ENCODE results near the gene TTC3.
"Not testable (repeated sequence)": the region's sequence is repeated elsewhere in the genome, so short reads cannot be mapped to it uniquely, and the experiment has no call there.

The TTC3 gene

GRCh38 chr21:37208741-37209225 is 135.7 kb downstream of the TTC3 start:
- no peaks in the 10 kb centered on the region; the same call in 1 of the 2 replicates for H3K36me3 ChIP-seq (ENCODE audit: insufficient read depth, low read length)
- no peak overlapping the region for H3K9ac ChIP-seq (ENCODE audit: low read depth, low read length)
- no peaks in the 10 kb centered on the region; the same call in 1 of the 2 replicates for H3K4me1 ChIP-seq (ENCODE audit: insufficient read depth, low read length)
- H3K9me3 ChIP-seq (ENCODE audit: control insufficient read depth, insufficient read depth, low read length): peaks cover 2% of the 10 kb centered on the region; the same call in 1 of the 2 replicates

GRCh38 chr21:37210130-37210529 is 137.1 kb downstream of the TTC3 start:
- Histone ChIP-seq H3K9me3 (ENCODE audit: control insufficient read depth, insufficient read depth, low read length) (peaks cover 2% of the 10 kb centered on the region; the same call in 1 of the 2 replicates), H3K36me3 (ENCODE audit: insufficient read depth, low read length) (no peaks in the 10 kb centered on the region; the same call in 1 of the 2 replicates), H3K4me1 (ENCODE audit: insufficient read depth, low read length) (no peaks in the 10 kb centered on the region; the same call in 1 of the 2 replicates), H3K9ac (ENCODE audit: low read depth, low read length) (no peak overlapping the region)

DNA sequence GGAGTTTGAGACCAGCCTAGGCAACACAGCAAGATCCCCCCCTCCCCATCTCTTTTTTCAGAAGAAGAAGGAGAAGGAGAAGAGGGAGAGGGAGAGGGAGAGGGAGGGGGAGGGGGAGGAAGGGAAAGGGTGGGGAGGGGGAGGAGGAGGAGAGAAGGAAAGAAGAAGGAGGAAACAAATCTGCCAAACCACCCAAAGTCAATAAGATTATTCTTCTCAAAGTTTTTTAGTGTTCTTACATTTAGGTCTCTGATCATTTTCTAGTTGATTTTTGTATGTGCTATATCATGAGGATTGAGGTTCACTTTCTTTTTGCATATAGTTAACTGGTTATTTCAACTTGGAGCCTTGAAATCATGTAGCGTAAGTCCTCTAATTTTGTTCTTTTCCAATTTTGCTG is 137.7 kb downstream of the TTC3 start:
- H3K9ac ChIP-seq (ENCODE audit: low read depth, low read length): no peak overlapping the region
- no peaks in the 10 kb centered on the region; the same call in 1 of the 2 replicates for H3K4me1 ChIP-seq (ENCODE audit: insufficient read depth, low read length)
- H3K9me3 ChIP-seq (ENCODE audit: control insufficient read depth, insufficient read depth, low read length): peaks cover 2% of the 10 kb centered on the region; the same call in 1 of the 2 replicates
- no peaks in the 10 kb centered on the region; the same call in 1 of the 2 replicates for H3K36me3 ChIP-seq (ENCODE audit: insufficient read depth, low read length)

DNA sequence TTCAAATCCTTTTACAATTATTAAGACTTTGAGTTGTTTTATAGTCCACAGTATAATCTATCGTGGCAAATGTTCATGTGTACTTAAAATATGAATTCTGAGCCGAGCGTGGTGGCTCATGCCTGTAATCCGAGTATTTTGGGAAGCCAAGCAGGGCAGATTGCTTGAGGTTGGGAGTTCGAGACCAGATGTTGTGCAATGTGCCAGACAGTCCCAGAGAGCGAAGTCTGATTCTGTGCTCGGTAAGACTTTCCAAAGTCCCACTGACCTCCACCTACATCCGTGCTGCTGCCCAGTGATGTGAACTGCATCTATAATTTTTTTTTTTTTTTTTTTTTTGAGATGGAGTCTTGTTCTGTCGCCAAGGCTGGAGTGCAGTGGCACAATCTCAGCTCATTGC is 141.9 kb downstream of the TTC3 start:
- Histone ChIP-seq H3K9me3 (ENCODE audit: control insufficient read depth, insufficient read depth, low read length) (peaks cover 2% of the 10 kb centered on the region; the same call in 1 of the 2 replicates), H3K9ac (ENCODE audit: low read depth, low read length) (no peak overlapping the region), H3K4me1 (ENCODE audit: insufficient read depth, low read length) (no peaks in the 10 kb centered on the region), H3K36me3 (ENCODE audit: insufficient read depth, low read length) (no peaks in the 10 kb centered on the region; the same call in 1 of the 2 replicates)

DNA sequence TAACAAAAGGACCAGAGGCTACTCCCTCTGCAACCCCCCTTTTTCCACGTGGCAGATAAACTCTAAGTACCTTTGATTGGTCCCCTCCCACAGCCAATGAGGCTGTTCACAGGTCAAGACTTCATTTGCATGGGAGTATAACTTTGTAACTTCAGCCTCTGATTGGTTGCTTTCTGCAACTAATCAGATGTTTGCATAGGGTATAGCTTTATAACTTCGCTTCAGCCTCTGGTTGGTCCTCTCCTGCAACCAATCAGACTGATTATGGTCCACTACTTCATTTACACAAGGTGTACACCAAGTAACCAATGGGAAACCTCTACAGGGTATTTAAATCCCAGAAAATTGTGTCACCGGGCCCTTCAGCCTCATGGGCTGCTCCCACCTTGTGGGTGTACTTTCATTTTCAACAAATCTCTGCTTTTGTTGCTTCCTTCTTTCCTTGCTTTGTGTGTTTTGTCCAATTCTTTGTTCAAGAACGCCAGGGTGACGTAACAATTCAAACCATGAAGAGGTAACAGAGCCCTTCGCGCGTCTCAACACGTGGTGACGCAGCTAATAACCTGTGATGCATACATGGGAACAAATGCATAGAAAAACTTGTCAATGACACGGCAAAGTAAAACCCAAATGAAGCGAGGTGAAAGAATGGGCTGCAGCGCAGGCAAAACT is 146.8 kb downstream of the TTC3 start:
- Histone ChIP-seq H3K4me1 (ENCODE audit: insufficient read depth, low read length) (no peaks in the 10 kb centered on the region), H3K9ac (ENCODE audit: low read depth, low read length) (peak overlapping the region; percentile 50; the same call in 1 of the 2 replicates), H3K36me3 (ENCODE audit: insufficient read depth, low read length) (peaks cover 15% of the 10 kb centered on the region; the same call in 1 of the 2 replicates), H3K9me3 (ENCODE audit: control insufficient read depth, insufficient read depth, low read length) (no peaks in the 10 kb centered on the region; the same call in 1 of the 2 replicates)

GRCh38 chr21:37220433-37220980 is 147.5 kb downstream of the TTC3 start:
- Histone ChIP-seq H3K36me3 (ENCODE audit: insufficient read depth, low read length) (peaks cover 15% of the 10 kb centered on the region; the same call in 1 of the 2 replicates), H3K9me3 (ENCODE audit: control insufficient read depth, insufficient read depth, low read length) (no peaks in the 10 kb centered on the region; the same call in 1 of the 2 replicates), H3K4me1 (ENCODE audit: insufficient read depth, low read length) (no peaks in the 10 kb centered on the region), H3K9ac (ENCODE audit: low read depth, low read length) (peak overlapping the region; percentile 50)

DNA sequence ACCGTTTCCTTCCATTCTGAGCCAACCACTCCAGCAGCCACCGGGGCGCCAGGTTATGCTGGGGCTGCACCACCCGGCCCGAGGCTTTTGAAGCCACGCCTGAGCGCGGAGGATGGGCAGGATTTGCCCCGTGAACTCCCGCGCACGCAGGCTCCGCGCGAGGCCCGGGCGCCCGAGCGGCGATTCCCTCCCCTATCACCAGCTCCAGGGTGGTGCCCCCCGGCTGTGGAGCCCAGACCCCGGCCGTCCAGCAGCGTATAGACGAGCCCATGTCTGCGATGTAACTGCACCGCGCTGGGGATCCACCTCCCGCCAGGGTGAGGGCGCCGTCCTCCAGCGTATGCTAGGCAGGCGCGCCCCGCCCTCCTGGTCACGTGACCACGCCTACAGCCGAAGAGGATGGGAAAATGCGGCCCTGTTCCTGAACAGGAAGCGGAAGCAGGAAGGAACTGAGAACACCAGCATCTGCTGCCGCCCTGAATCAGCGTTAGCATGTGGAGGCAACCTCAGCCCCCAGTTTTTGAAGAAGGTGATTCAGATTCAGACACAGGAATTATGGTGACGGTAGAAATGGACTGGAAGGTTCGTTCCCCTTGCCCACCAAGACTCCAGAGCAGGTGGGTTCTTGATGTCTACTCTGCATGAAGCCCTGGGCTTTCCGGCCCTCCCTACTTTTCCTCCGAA is 148.1 kb downstream of the TTC3 start:
- Histone ChIP-seq H3K9ac (ENCODE audit: low read depth, low read length) (peak overlapping the region; percentile 50; the same call in 1 of the 2 replicates), H3K9me3 (ENCODE audit: control insufficient read depth, insufficient read depth, low read length) (no peaks in the 10 kb centered on the region; the same call in 1 of the 2 replicates), H3K36me3 (ENCODE audit: insufficient read depth, low read length) (peaks cover 15% of the 10 kb centered on the region; the same call in 1 of the 2 replicates), H3K4me1 (ENCODE audit: insufficient read depth, low read length) (no peaks in the 10 kb centered on the region)

DNA sequence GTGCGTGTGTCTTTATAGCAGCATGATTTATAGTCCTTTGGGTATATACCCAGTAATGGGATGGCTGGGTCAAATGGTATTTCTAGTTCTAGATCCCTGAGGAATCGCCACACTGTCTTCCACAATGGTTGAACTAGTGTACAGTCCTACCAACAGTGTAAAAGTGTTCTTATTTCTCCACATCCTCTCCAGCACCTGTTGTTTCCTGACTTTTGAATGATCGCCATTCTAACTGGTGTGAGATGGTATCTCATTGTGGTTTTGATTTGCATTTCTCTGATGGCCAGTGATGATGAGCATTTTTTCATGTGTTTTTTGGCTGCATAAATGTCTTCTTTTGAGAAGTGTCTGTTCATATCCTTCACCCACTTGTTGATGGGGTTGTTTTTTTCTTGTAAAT is 149.2 kb downstream of the TTC3 start:
- H3K9ac ChIP-seq (ENCODE audit: low read depth, low read length); H3K9me3 ChIP-seq (ENCODE audit: control insufficient read depth, insufficient read depth, low read length); H3K4me1 ChIP-seq (ENCODE audit: insufficient read depth, low read length): not testable (repeated sequence)
- peaks cover 23% of the 10 kb centered on the region for H3K36me3 ChIP-seq (ENCODE audit: insufficient read depth, low read length)

DNA sequence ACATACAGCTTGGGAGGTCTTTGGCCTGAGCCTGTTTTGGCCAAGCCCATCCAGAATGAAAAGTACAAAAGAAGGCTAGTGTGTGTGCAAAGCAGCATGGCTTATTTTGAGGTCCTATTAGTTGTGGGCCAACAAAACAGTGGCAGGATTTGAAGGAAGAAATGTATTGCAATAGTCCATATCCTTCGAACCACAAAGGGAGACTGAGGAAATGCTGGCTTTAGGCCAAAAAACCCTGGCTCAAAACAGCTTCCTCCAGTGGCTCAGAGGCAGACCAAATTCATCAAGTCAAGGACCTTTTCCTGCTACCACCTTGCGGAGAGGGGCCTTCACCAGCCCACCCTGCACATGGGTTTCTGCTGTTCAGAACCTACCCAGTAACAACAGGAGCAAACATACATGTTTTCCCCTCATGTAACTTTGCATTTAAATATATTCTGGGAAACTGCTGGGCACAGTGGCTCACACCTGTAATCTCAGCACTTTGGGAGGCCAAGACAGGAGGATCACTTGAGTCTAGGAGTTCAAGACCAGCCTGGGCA is 150.8 kb downstream of the TTC3 start:
- Histone ChIP-seq H3K36me3 (ENCODE audit: insufficient read depth, low read length) (peaks cover 30% of the 10 kb centered on the region), H3K4me1 (ENCODE audit: insufficient read depth, low read length) (no peaks in the 10 kb centered on the region), H3K9me3 (ENCODE audit: control insufficient read depth, insufficient read depth, low read length) (no peaks in the 10 kb centered on the region; the same call in 1 of the 2 replicates), H3K9ac (ENCODE audit: low read depth, low read length) (no peak overlapping the region)

GRCh38 chr21:37224861-37225839 is 152.1 kb downstream of the TTC3 start:
- H3K9me3 ChIP-seq (ENCODE audit: control insufficient read depth, insufficient read depth, low read length): no peaks in the 10 kb centered on the region; the same call in 1 of the 2 replicates
- no peak overlapping the region for H3K9ac ChIP-seq (ENCODE audit: low read depth, low read length)
- peaks cover 30% of the 10 kb centered on the region for H3K36me3 ChIP-seq (ENCODE audit: insufficient read depth, low read length)
- H3K4me1 ChIP-seq (ENCODE audit: insufficient read depth, low read length): no peaks in the 10 kb centered on the region

DNA sequence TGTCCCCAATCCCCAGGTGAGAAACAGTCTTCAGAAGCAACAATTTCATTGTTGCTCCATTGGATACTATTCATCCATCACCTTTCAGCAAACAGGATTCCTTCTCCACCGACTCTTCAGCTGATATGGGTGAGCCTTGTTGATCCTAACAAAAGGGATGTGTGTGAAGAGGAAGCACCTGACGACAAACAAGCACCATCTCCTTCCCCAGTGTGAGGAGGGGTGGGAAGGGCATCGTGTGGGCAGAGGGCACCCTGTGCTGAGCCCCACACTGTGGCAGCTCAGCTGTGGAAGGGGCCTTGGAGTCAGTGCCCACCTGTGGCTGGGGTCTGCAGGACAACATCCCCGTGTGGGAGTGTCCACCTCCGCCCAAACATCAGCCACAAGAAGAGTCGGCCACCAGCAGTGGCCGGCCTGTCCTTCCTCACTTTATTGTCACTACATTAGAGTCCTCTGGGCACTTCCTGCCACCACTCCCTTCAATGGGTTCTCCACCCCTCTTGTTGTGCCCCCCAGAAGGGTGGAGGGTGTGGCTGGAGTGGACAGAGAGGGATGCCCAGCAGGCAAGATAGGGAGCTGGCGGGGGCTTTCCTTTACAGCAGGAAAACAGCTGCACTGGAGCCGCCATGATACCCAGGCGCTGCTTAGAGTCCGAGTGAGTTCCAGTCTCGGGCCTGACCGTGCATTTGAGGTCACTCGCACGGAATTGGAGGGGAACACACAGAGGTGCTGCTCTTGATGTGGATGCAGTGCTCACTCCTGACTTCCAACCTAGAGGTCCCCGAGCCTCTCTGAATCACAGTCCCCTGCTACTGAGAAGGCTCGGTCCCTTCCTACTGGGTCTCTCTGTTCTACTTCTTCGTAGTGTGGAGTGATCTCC is 153.2 kb downstream of the TTC3 start:
- H3K36me3 ChIP-seq (ENCODE audit: insufficient read depth, low read length): peaks cover 30% of the 10 kb centered on the region
- H3K4me1 ChIP-seq (ENCODE audit: insufficient read depth, low read length): no peaks in the 10 kb centered on the region
- no peak overlapping the region for H3K9ac ChIP-seq (ENCODE audit: low read depth, low read length)
- no peaks in the 10 kb centered on the region; the same call in 1 of the 2 replicates for H3K9me3 ChIP-seq (ENCODE audit: control insufficient read depth, insufficient read depth, low read length)

- Histone ChIP-seq H3K36me3 (ENCODE audit: insufficient read depth, low read length) (peaks cover 32% of the 10 kb centered on the region), H3K9me3 (ENCODE audit: control insufficient read depth, insufficient read depth, low read length) (no peaks in the 10 kb centered on the region; the same call in 1 of the 2 replicates), H3K9ac (ENCODE audit: low read depth, low read length) (no peak overlapping the region), H3K4me1 (ENCODE audit: insufficient read depth, low read length) (no peaks in the 10 kb centered on the region)
Measured at GRCh38 chr21:37227071-37228002, 154.3 kb downstream of the TTC3 start.
